Tibial nerve (tissue), 4 donors: ENCODE data around the gene CHURC1.

Experiments
- CTCF ChIP-seq, 5 experiments: fragments of 200-600 bp in 3 of 5; fragments of 450-650 bp in 2 of 5; sonication (generic) in 3 of 5; IDR thresholded peaks; one replicate each; pipeline ENCODE4 v1.5.1; 2016 to 2019; ENCODE audit warnings: antibody characterized with exemption in 5 of 5, mild to moderate bottlenecking in 3 of 5, moderate library complexity in 2 of 5
- EP300 ChIP-seq, 2 donors: sonication (generic); formaldehyde crosslinking; IDR thresholded peaks; one replicate each; pipeline ENCODE4 v1.6.1; 2017; ENCODE audit warnings: antibody characterized with exemption in 2 of 2, mild to moderate bottlenecking in 1 of 2
- POLR2A ChIP-seq, 2 donors: fragments of 450-650 bp; IDR thresholded peaks; one replicate each; pipeline ENCODE4 v1.6.1; 2017; ENCODE audit warnings: antibody characterized with exemption in 2 of 2, mild to moderate bottlenecking in 2 of 2, moderate library complexity in 2 of 2

- TF ChIP-seq POLR2A (IDR thresholded peaks at IDR 0.05) (no peak), CTCF (IDR thresholded peaks at IDR 0.05) (no peak), EP300 (IDR thresholded peaks at IDR 0.05) (no peak)
Observed at GRCh38 chr14:64929014-64929359, 14.7 kb downstream of the CHURC1 start.
